A549 treated with CpdA at 1 μM for 4 hours (cell line): ENCODE results near the gene RIOK3. TPM values are rescaled to one million over a fixed set of nuclear protein-coding genes. Genes with fewer than 3 reads are reported as not detected.

Experiments
- total RNA-seq: library from RNA; stranded (reverse); fragments of 200-300 nt; extraction: Qiagen RNA extraction; gene quantifications from 5 replicates; pipeline ENCODE4 v1.2.3, GENCODE V29; 2022; ENCODE audit warnings: low read depth

Gene RIOK3, protein sequence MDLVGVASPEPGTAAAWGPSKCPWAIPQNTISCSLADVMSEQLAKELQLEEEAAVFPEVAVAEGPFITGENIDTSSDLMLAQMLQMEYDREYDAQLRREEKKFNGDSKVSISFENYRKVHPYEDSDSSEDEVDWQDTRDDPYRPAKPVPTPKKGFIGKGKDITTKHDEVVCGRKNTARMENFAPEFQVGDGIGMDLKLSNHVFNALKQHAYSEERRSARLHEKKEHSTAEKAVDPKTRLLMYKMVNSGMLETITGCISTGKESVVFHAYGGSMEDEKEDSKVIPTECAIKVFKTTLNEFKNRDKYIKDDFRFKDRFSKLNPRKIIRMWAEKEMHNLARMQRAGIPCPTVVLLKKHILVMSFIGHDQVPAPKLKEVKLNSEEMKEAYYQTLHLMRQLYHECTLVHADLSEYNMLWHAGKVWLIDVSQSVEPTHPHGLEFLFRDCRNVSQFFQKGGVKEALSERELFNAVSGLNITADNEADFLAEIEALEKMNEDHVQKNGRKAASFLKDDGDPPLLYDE
- total RNA-seq: 25.8 to 47.7 TPM (median 26.3 TPM) in 5 replicates

DNA sequence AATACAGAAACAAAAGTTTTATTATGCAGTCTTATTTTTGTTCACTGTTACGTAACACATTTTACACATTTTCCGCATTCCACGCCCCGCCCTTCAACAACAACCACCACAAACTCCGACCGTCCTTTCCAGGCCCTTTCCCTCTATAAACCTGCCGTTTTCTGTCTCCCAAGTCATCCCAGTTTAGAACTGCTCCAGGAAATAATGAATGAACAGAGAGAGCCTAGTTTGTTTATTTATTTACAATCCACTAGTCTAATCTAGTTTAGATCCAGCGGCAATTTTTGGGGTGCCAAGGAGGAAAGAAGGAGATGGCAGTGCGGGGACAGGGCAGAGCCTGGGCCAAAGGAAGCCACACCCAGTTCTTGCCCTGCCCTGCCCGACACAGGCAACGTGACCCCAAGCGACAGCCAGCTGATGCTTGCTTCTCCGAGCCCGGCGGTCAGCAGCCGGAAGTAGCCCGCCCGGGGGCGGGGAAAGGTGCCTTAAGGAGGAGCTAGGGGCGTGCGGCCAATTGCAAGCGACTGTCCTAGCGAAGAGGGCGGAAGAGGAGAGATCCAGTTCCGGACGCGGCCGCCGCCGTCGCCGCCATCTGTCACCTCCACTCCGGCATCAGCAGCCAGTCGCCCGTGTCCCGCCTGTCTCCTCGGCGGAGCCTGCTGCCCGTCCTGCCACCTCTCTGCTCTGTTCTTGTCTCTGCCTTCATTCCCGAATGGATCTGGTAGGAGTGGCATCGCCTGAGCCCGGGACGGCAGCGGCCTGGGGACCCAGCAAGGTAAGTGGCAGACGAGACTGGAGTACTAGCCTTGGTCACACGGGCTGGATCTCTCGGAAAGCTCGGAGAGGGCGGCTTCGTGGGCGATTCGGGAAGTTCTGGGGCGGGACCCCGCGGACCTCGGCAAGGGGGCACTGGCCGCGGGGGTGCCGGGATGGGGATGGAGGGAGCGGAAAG is at the start of gene RIOK3:
Gene RIOK3 (plus strand): TSS at position 560 of the 952 bp plus-strand sequence. CDS start 153 bp downstream, at position 713.

DNA sequence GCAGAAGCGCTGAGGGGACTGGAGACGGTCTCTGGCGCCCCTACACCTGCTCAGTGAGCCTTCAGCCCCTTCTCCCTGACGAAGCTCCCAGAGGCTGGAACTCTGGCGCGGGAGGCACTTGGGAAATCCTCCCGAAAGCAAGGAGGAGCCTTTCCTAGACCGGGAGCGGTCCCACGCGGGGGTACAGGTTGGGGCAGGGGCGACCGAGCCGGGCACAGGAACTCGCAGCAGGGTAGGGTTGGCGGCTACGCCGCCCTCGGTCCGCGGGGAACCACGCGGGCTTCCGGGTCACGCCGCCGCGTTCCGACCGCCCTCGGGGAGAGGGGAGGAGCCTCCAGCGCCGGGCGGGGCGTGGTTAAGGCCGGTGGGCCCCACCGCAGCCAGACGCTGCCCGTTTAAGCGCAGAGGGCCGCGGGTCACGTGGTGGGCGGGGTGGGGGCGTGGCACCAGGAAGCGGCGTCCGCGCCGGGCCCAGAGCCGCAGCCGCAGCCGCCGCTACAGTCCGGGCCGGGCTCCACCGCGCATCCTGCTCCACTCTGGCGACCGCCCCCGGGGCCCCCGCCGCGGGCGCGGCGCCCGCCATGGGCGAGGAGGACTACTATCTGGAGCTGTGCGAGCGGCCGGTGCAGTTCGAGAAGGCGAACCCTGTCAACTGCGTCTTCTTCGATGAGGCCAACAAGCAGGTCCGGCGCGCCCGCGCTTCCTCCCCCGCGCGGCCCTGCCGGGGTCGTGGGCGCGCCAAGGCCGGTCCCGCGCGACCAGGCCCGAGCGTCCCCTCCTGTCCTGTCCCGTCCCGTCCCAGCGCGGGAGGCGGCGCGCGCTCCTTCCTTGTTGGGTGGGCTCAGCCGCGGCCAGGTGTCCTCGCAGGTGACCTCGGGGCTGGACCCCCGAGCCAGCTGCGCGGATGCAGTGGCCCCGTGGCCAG is 50.2 kb downstream of the RIOK3 start, which contains the start of gene RMC1:
Gene RMC1 (plus strand): TSS at position 474 of the 925 bp plus-strand sequence. CDS start 108 bp downstream, at position 582.

Other genes starting within 250 kb of the RIOK3 start
- 12.8 to 18.3 TPM (median 16.6 TPM) in 5 replicates for gene RMC1, start 50.2 kb downstream of the RIOK3 start, total RNA-seq
- 77.6 to 107 TPM (median 103 TPM) in 5 replicates for gene NPC1, start 133.2 kb downstream of the RIOK3 start, total RNA-seq
- gene ANKRD29, start 209.6 kb downstream of the RIOK3 start, total RNA-seq: 11.8 to 15.5 TPM (median 13.5 TPM) in 5 replicates
- 31.7 to 41.0 TPM (median 39.0 TPM) in 5 replicates for gene LAMA3, start 236.2 kb downstream of the RIOK3 start, total RNA-seq